GM08714 (cell line): ENCODE results near the gene MED16.

Source experiments
- H3K4me3 ChIP-seq: fragments of 200-500 bp; sonication (Bioruptor generic); 2 replicates; pipeline ENCODE4 v1.5.1; 2014; ENCODE audit warnings: mild to moderate bottlenecking, low read length, inconsistent platforms
- ZNF274 ChIP-seq: IDR thresholded peaks from 2 replicates; pipeline ENCODE4 v1.6.1; 2012; ENCODE audit warnings: mild to moderate bottlenecking, low read depth, low read length

The MED16 gene

GRCh38 chr19:870314-870713 is 22.7 kb downstream of the MED16 start:
- H3K4me3 ChIP-seq: no peak overlapping the region
- no peak for TF ChIP-seq ZNF274

DNA sequence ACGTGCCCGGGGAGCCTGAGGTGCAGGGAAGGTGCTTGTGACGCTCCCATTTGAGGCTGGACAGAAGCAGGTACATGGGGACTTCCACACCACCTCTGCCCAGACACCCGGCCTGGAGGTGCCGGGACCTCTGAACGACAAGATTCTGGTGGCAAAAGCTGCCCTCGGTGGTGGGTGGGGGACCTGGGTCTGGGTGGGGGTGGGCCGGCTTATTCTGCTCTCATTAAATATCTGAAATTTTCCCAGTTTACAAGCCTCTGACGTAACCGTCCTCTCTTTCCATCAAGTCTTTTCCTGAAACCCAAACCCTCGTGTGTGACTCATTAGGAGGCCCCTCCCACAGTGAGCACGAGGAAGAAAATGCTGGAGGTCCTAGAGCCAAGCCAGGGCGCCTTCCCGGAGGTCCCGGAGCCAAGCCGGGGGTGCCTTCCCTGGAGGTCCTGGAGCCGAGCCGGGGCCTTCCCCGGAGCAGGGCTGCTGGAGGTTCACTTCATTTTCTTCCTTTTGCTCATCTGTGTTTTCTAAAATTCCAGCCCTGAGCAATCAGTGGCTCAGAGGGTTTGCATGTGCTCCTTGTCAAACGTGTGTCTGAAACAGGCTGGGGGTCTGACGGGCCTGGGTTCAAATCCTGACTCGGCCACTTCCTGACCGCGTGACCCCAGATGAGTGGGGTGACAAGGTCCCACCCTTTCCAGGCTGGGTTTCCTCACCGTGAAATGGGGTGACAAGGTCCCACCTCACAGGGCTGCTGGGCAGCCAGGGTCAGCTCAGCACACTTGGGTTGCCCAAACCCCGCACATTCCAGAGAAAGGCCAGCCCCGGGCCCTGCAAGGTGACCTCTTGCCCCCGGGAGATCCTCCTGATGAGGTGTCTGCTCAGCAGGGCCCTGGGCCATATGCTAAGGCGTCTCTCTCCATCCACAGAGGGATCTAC is 23.5 kb downstream of the MED16 start:
- H3K4me3 ChIP-seq: no peak overlapping the region
- TF ChIP-seq ZNF274: no peak

DNA sequence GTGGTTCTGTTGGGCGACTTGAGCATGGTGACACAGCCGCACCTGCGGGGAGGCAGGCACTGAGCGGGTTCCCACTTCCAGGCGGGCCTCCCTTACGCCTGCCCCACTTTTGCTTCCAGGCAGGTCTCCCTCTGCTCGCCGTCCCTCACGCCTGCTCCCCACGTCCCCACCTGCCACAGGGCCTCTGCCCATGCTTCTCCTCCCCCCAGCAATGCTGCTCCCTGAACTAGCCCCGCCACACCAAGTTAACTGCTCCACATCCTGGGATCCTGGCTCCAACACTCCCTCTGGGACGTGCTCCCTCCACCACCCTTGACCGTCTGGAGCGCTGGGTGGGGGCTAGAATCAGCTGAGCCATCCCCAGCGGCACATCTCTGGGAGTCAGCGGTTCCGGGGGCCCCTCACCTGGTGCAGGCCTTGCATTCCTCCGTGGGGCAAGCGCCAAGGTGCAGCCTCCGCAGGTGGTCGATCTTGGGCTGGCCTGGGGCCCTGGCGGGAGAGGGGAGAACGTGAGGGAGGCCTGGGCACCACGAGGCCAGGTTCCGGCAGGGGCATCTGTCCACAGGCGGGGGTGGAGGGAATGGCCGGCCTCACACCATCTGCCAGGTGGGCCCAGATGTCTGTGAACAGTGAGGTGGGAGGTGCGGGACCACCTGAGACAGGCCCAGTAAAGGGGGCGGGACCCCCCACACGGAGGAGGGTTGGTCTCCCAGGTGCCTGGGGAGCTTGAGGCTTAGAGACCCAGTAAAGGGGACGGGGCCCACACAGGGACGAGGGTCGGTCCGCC is 24.3 kb downstream of the MED16 start:
- no peak overlapping the region for H3K4me3 ChIP-seq
- no peak for TF ChIP-seq ZNF274

DNA sequence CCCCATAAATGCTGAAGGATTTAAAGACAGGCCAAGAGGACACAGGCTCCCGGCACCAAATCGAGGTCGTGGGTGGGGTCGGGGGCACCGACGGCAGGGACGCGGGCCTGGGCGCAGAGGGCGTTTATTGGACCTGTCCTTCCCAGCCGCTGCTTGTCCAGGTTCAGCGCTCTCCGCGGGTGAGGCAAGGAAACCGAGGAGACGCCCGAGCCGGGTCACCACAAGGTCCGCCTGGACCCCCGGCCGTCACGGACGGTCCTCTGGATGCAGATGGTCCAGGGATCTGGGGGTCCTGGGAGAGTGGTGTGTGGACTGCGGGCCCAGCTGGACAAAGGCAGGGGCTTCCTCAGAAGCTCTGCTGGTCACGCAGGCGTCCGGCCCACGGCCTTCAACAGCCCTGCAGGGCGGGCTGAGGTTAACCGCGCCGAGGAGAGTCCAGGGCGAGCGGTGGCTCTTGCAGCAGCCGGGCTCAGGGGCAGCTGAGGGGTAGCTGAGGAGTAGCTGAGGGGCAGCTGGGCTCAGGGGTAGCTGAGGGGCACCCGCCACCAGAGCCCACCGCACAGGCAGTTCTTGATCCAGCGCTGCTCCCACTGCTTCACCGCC is 25.0 kb downstream of the MED16 start:
- no peak for TF ChIP-seq ZNF274
- H3K4me3 ChIP-seq: no peak overlapping the region

DNA sequence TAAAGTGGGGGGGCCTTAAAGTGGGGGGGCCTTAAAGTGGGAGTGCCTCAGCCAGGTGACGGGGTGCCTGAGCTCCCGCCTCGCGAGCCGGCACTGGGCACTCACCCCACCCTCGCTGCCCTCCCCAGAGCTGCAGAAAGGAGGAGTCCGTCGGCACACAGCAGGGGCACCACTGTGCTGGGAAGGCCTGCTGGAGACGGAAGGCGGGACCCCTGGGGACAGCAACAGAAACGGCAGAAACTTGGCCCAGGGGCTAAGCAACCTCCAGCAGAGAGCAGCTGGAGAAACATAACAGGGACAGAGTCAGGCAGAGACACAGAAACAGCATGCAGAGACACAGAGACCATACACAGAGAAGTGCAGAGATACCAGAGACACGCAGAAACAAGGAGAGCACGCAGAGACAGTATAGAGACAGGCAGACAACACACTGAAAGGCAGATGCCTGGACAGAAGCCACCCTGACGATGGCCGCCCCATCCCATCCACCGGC is 25.6 kb downstream of the MED16 start:
- no peak for TF ChIP-seq ZNF274
- H3K4me3 ChIP-seq: no peak overlapping the region

DNA sequence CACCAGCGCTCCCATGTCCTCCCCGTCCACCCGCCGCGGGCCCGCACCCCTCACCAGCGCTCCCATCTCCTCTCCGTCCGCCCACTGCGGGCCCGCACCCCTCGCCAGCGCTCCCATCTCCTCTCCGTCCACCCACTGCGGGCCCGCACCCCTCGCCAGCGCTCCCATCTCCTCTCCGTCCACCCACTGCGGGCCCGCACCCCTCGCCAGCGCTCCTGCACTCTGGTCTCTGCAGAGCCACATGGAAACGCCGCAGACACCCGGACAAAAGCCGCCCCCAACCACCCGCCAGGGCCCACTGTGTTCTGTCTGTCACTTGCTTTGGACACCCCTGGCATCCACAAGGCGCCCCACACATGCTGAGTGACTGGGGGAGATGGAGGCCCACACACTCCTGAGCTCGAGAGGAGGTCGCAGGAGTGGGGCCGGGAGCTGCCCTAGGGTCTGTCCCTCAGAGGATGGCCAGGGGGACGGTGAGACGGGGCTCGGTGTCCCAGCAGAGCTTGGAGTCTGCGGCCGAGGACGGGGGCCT is 26.2 kb downstream of the MED16 start:
- no peak overlapping the region for H3K4me3 ChIP-seq
- TF ChIP-seq ZNF274: no peak

- H3K4me3 ChIP-seq: no peak overlapping the region; the same call in 1 of the 2 replicates
- TF ChIP-seq ZNF274: no peak
Observed at GRCh38 chr19:863315-863620, 29.7 kb downstream of the MED16 start.

GRCh38 chr19:862581-863314 is 30.2 kb downstream of the MED16 start:
- no peak overlapping the region; the same call in 1 of the 2 replicates for H3K4me3 ChIP-seq
- TF ChIP-seq ZNF274: no peak

GRCh38 chr19:861756-862580 is 31.0 kb downstream of the MED16 start:
- TF ChIP-seq ZNF274: no peak
- no peak overlapping the region for H3K4me3 ChIP-seq

DNA sequence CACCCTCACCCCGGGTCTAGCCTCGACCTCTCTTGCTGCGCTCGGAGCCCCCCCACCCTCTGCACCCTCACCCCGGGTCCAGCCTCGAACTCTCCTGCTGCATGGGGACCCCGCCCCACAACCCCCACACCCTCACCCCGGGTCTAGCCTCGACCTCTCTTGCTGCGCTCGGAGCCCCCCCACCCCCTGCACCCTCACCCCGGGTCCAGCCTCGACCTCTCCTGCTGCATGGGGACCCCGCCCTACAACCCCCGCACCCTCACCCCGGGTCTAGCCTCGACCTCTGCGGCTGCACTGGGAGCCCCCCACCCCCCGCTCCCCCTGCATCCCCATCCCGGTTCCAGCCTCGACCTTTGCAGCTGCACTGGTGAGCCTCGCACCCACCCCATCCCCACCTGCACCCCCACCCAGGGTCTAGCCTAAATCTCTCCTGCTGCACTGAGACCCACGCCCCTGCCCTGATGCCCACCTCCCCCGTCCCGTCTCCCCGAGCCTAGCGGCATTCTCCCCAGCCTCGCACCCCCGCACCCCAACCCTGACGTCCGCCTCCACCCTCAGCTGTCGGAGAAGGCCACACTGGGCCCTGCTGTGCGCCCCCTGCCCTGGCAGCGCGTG is 31.7 kb downstream of the MED16 start:
- no peak for TF ChIP-seq ZNF274
- no peak overlapping the region for H3K4me3 ChIP-seq

GRCh38 chr19:858868-859843 is 33.8 kb downstream of the MED16 start, which contains the start of gene CFD:
TSS of gene CFD (plus strand) at chr19:859664. CDS start at chr19:859690, 26 bp downstream.
- no peak for TF ChIP-seq ZNF274

DNA sequence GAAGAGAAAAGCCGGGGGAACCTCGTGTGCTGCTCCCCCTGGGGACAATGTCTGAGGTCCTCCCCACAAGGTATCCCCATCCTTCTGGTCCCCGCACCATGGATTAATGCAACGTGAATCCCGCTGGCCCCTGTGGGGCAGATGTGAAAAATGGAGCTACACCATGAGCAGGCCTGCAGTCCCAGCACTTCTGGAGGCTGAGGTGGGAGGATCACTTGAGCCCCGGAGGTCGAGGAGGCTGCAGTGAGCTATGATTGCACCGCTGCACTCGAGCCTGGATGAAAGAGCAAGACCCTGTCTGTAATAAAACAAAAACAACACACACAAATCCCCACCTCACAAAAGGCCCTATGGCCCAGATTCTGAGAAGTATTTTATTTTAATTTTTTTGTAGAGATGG is 34.7 kb downstream of the MED16 start:
- no peak for TF ChIP-seq ZNF274
- H3K4me3 ChIP-seq: no peak overlapping the region

More at GRCh38 chr19:858868-859843, 33.8 kb downstream of the MED16 start, which contains the start of gene CFD:
- H3K4me3 ChIP-seq: no peak within 1 kb of the TSS; the same call in 1 of the 2 replicates
